Endothelial cell of umbilical vein (primary cell): Measurements from ENCODE around the gene BAG3. TPM values are rescaled to one million over a fixed set of nuclear protein-coding genes. Genes with fewer than 3 reads are reported as not detected.

Experiments
- BruUV-seq: library from RNA; stranded (reverse); fragments of 400-500 nt; replicated peaks from 2 replicates; lab custom pipeline; 2021; lab: Mats Ljungman, UMichigan
- CTCF ChIA-PET: fragments of 300-600, 350-600 bp; sonication (Branson Sonifier 250); formaldehyde crosslinking; loops from one replicate; lab custom pipeline; 2021; ENCODE audit warnings: antibody characterized with exemption, inconsistent platforms; lab: Charles Lee
- POLR2A ChIA-PET: fragments of 300-600, 350-600 bp; sonication (Branson Sonifier 250); formaldehyde crosslinking; loops from one replicate; lab custom pipeline; 2021; ENCODE audit warnings: antibody characterized with exemption, inconsistent platforms; lab: Charles Lee
- DNase-seq: peaks from one replicate; pipeline ENCODE4 v3.0.0-alpha.2; 2011; ENCODE audit warnings: low read depth, low spot score
- FAIRE-seq: peaks from 2 replicates; lab custom pipeline; 2011; peaks lifted over from hg19 to GRCh38; lab: Jason Lieb, UNC
- H2AFZ ChIP-seq: 2 replicates; pipeline ENCODE4 v1.6.0; 2012; ENCODE audit warnings: low read depth, low read length, control low read depth, inconsistent platforms
- H3K27ac ChIP-seq: 2 replicates; pipeline ENCODE4 v1.5.1; 2011; ENCODE audit warnings: low read depth, mild to moderate bottlenecking, control low read depth, low read length, moderate library complexity; ENCODE audit not compliant: insufficient read depth
- H3K27me3 ChIP-seq, 2 experiments: 2 replicates each; pipeline versions ENCODE4 v1.6.0 to v1.6.1; 2011; ENCODE audit warnings: low read length in 2 of 2, mixed read lengths in 1 of 2; ENCODE audit not compliant: control insufficient read depth in 2 of 2, insufficient read depth in 2 of 2
- H3K36me3 ChIP-seq, 2 experiments: 2 replicates in 1 of 2; 3 replicates in 1 of 2; pipeline ENCODE4 v1.5.1; 2011; ENCODE audit warnings: low read length in 2 of 2, mild to moderate bottlenecking in 1 of 2, moderate library complexity in 1 of 2; ENCODE audit not compliant: control insufficient read depth in 2 of 2, insufficient read depth in 2 of 2; ENCODE audit errors: extremely low read depth in 1 of 2
- H3K4me1 ChIP-seq: 3 replicates; pipeline ENCODE4 v1.5.1; 2011; ENCODE audit warnings: mild to moderate bottlenecking, low read length; ENCODE audit not compliant: control insufficient read depth, insufficient read depth; ENCODE audit errors: extremely low read depth
- H3K4me2 ChIP-seq: 2 replicates; pipeline ENCODE4 v1.6.1; 2011; ENCODE audit warnings: low read length, control low read depth, mixed read lengths; ENCODE audit not compliant: insufficient read depth
- H3K4me3 ChIP-seq, 3 experiments: fragments of 200-600 bp in 1 of 3; sonication (generic), shearing (Covaris generic) in 1 of 3; replicated peaks in 1 of 3; 2 replicates each; pipeline ENCODE4 v1.5.1; 2011 to 2016; ENCODE audit warnings: control low read depth in 3 of 3, low read length in 3 of 3, mild to moderate bottlenecking in 2 of 3, inconsistent platforms in 1 of 3, low read depth in 1 of 3, moderate library complexity in 1 of 3; ENCODE audit not compliant: insufficient read depth in 1 of 3
- H3K79me2 ChIP-seq: 2 replicates; pipeline ENCODE4 v1.6.0; 2012; ENCODE audit warnings: low read length, inconsistent platforms; ENCODE audit not compliant: control insufficient read depth, insufficient read depth
- H3K9ac ChIP-seq: replicated peaks from 2 replicates; pipeline ENCODE3; 2011; ENCODE audit warnings: low read length, control low read depth; ENCODE audit not compliant: insufficient read depth; ENCODE audit errors: extremely low read depth
- H3K9me1 ChIP-seq: replicated peaks from 3 replicates; pipeline ENCODE4 v1.6.0; 2011; ENCODE audit warnings: mild to moderate bottlenecking, low read length; ENCODE audit not compliant: control insufficient read depth, insufficient read depth; ENCODE audit errors: extremely low read depth
- H3K9me3 ChIP-seq: replicated peaks from 2 replicates; pipeline ENCODE4 v1.5.1; 2012; ENCODE audit warnings: low read length, inconsistent platforms; ENCODE audit not compliant: control insufficient read depth, insufficient read depth
- H4K20me1 ChIP-seq: replicated peaks from 2 replicates; pipeline ENCODE3; 2011; ENCODE audit warnings: mild to moderate bottlenecking, low read length; ENCODE audit not compliant: control insufficient read depth, insufficient read depth; ENCODE audit errors: extremely low read depth
- EZH2 ChIP-seq: IDR thresholded peaks from 2 replicates; pipeline ENCODE4 v1.6.1; 2012; ENCODE audit warnings: borderline replicate concordance, low read depth, mild to moderate bottlenecking, moderate library complexity, low read length, inconsistent platforms; ENCODE audit not compliant: severe bottlenecking
- FOS ChIP-seq: IDR thresholded peaks from 2 replicates; pipeline ENCODE4 v1.6.1; 2011; ENCODE audit warnings: mild to moderate bottlenecking, low read length, moderate library complexity, borderline replicate concordance; ENCODE audit not compliant: insufficient read depth
- GATA2 ChIP-seq: IDR thresholded peaks from 2 replicates; pipeline ENCODE4 v1.7.0; 2011; ENCODE audit warnings: low read depth, mild to moderate bottlenecking, moderate library complexity, mixed read lengths, low read length; ENCODE audit not compliant: insufficient read length, insufficient read depth
- JUN ChIP-seq: IDR thresholded peaks from 2 replicates; pipeline ENCODE4 v1.6.1; 2011; ENCODE audit warnings: borderline replicate concordance, low read depth; ENCODE audit not compliant: insufficient read length, insufficient read depth
- MYC ChIP-seq: IDR thresholded peaks from one replicate; pipeline ENCODE4 v1.6.1; 2011; ENCODE audit warnings: mild to moderate bottlenecking, low read depth, low read length
- POLR2A ChIP-seq: IDR thresholded peaks from 2 replicates; pipeline ENCODE4 v1.6.1; 2012; ENCODE audit warnings: low read depth, mild to moderate bottlenecking, control low read depth, low read length
- POLR2AphosphoS5 ChIP-seq: IDR thresholded peaks from 2 replicates; pipeline ENCODE4 v1.6.1; 2012; ENCODE audit warnings: low read depth, mild to moderate bottlenecking, control low read depth, low read length, moderate library complexity; ENCODE audit not compliant: insufficient read depth
- dilution Hi-C: fragments of 300-500 bp; cut with MboI; formaldehyde crosslinking; loops from one replicate; pipeline ENCODE4 v1.15.0; 2019; ENCODE audit warnings: low sequenced_read_pairs; ENCODE audit not compliant: extremely low pct_ligation_motif_present
- intact Hi-C: fragments of 100-400 bp; cut with micrococcal nuclease; formaldehyde crosslinking; loops from one replicate; pipeline ENCODE4 v1.10.0; 2022
- polyA plus RNA-seq, 4 experiments: library from polyadenylated mRNA; depleted of rRNA in 3 of 4; stranded (reverse) in 3 of 4; unstranded in 1 of 4; fragments of >200 nt; gene quantifications; 2 replicates each; pipeline versions ENCODE4 v1.2.1 to v1.2.3, GENCODE V29; 2011 to 2012; ENCODE audit warnings: missing spikeins in 1 of 4
- total RNA-seq: library from RNA; stranded (reverse); gene quantifications from 2 replicates; pipeline ENCODE4 v1.2.3, GENCODE V29; 2021
- TF ChIP-seq, protein P1 (sequence below): IDR thresholded peaks from 2 replicates; pipeline ENCODE4 v1.6.1; 2011; ENCODE audit not compliant: insufficient read depth, insufficient read length
- TF ChIP-seq, protein P2 (sequence below), 2 donors: IDR thresholded peaks; 1 replicate in 1 of 2; 2 replicates in 1 of 2; pipeline ENCODE4 v1.5.1; 2011; ENCODE audit warnings: low read length in 2 of 2, mild to moderate bottlenecking in 2 of 2, moderate library complexity in 2 of 2, control low read depth in 1 of 2, inconsistent platforms in 1 of 2, low read depth in 1 of 2; ENCODE audit not compliant: insufficient read depth in 1 of 2; ENCODE audit errors: extremely low read depth in 1 of 2

BAG3 gene
- total and polyA plus RNA-seq, 2 donors (not counting 3 experiments of a cell fraction or from before 2014, with no cell fraction given) = 25.2 to 66.7 TPM

DNA sequence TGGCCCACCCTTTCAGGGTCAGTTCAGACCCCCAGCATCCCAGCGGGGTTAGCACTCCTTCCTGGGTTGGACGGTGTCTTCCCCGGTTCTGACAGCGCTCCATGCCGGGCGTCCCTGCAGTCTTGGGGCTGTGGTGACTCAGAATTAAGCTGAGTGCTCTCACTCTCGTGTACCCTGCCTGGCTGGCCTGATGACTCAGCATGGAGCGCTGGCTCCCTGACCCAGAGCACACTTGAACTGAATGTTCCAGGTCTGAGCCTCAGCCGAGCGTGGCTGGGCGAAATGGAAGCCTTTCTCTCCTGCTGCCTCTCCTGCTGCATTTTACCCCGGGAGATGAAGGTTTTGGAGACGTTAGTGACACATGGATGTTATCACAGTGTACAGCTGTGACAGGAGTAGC is 7.1 kb downstream of the BAG3 start:
- dilution Hi-C loops (no loop called here), intact Hi-C loops (loop anchor here (1.0 to 10.0 kb wide), 5 partner anchors 9 to 553 kb away; partner anchors contain the start of genes DENND10, GRK5 and TIAL1)
- Histone ChIP-seq H3K4me2 (peak overlapping the region; percentile 76), H3K4me1 (peaks cover 49% of the 10 kb centered on the region), H3K9ac (peak overlapping the region; percentile 50), H3K27me3 (no peaks in the 10 kb centered on the region), H3K4me3 (no peak overlapping the region), H3K79me2 (peaks cover 98% of the 10 kb centered on the region), H3K9me1 (no peaks in the 10 kb centered on the region), H4K20me1 (peaks cover 3% of the 10 kb centered on the region), H3K9me3 (no peaks in the 10 kb centered on the region), H3K27ac (peak overlapping the region; percentile 78), H3K36me3 (peaks cover 0 to 7% of the 10 kb centered on the region in 2 experiments), H2AFZ (no peak overlapping the region)
- ChIA-PET POLR2A (interaction anchor here (0.6 to 1.2 kb wide), 3 partner anchors 9 to 169 kb away, joined by 3 to 4 read pairs (median 3); no protein-coding TSS in a partner anchor), CTCF (interaction anchor here (0.6 to 1.8 kb wide), 9 partner anchors 9 to 459 kb away, joined by 3 to 15 read pairs (median 5); partner anchors contain the start of gene INPP5F)
- DNase-seq (peak; percentile 90), FAIRE-seq (peak; percentile 97)
- TF ChIP-seq, protein P1, sequence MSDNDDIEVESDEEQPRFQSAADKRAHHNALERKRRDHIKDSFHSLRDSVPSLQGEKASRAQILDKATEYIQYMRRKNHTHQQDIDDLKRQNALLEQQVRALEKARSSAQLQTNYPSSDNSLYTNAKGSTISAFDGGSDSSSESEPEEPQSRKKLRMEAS = peak; percentile 6
- TF ChIP-seq JUN (peak; percentile 77), EZH2 (no peak), MYC (peak; percentile 26), POLR2A (no peak), GATA2 (no peak), POLR2AphosphoS5 (peak; percentile 76), FOS (peak; percentile 96)
- TF ChIP-seq, protein P2, sequence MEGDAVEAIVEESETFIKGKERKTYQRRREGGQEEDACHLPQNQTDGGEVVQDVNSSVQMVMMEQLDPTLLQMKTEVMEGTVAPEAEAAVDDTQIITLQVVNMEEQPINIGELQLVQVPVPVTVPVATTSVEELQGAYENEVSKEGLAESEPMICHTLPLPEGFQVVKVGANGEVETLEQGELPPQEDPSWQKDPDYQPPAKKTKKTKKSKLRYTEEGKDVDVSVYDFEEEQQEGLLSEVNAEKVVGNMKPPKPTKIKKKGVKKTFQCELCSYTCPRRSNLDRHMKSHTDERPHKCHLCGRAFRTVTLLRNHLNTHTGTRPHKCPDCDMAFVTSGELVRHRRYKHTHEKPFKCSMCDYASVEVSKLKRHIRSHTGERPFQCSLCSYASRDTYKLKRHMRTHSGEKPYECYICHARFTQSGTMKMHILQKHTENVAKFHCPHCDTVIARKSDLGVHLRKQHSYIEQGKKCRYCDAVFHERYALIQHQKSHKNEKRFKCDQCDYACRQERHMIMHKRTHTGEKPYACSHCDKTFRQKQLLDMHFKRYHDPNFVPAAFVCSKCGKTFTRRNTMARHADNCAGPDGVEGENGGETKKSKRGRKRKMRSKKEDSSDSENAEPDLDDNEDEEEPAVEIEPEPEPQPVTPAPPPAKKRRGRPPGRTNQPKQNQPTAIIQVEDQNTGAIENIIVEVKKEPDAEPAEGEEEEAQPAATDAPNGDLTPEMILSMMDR (IDR thresholded peaks at IDR 0.05; ENCODE audit: extremely low read depth in 1 of 2, insufficient read depth in 1 of 2, low read depth in 1 of 2, low read length in 2 of 2) = no peak
- BruUV-seq = no TSS peak
